ENCODE measurements around the gene ADGRD1.

GRCh38 chr12:130968611-130969010 lies 14.9 kb downstream of the ADGRD1 start:
- TF ChIP-seq POLR2A (IDR thresholded peaks at IDR 0.05): no peak
- TF ChIP-seq, protein P1, sequence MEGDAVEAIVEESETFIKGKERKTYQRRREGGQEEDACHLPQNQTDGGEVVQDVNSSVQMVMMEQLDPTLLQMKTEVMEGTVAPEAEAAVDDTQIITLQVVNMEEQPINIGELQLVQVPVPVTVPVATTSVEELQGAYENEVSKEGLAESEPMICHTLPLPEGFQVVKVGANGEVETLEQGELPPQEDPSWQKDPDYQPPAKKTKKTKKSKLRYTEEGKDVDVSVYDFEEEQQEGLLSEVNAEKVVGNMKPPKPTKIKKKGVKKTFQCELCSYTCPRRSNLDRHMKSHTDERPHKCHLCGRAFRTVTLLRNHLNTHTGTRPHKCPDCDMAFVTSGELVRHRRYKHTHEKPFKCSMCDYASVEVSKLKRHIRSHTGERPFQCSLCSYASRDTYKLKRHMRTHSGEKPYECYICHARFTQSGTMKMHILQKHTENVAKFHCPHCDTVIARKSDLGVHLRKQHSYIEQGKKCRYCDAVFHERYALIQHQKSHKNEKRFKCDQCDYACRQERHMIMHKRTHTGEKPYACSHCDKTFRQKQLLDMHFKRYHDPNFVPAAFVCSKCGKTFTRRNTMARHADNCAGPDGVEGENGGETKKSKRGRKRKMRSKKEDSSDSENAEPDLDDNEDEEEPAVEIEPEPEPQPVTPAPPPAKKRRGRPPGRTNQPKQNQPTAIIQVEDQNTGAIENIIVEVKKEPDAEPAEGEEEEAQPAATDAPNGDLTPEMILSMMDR (IDR thresholded peaks at IDR 0.05): no peak
